NCI-H345 treated with DMSO at 0.1 percent for 48 hours (cell line): Measurements from ENCODE around the gene PNMA8B.
"Not testable (repeated sequence)": the region's sequence is repeated elsewhere in the genome, so short reads cannot be mapped to it uniquely, and the experiment has no call there.

Source experiments
- DNase-seq: peaks from one replicate; lab custom pipeline; 2025; ENCODE audit not compliant: unreplicated experiment; lab: John Stamatoyannopoulos, UW

Gene PNMA8B

GRCh38 chr19:46514589-46515289 is 19.1 kb upstream of the PNMA8B start:
- no peak for DNase-seq

GRCh38 chr19:46513461-46514236 is 18.0 kb upstream of the PNMA8B start:
- DNase-seq: peak; percentile 17

GRCh38 chr19:46511237-46511636 is 15.6 kb upstream of the PNMA8B start:
- no peak for DNase-seq

- DNase-seq: no peak
Observed at GRCh38 chr19:46508206-46508605, 12.5 kb upstream of the PNMA8B start.

- no peak for DNase-seq
Observed at GRCh38 chr19:46503848-46504453, 8.3 kb upstream of the PNMA8B start.

- DNase-seq: no peak
Observed at GRCh38 chr19:46502891-46503290, 7.2 kb upstream of the PNMA8B start.

- no peak for DNase-seq
Observed at GRCh38 chr19:46499692-46500091, 4.0 kb upstream of the PNMA8B start.

- DNase-seq: no peak
Observed at GRCh38 chr19:46497773-46498172, 2.1 kb upstream of the PNMA8B start.

- not testable (repeated sequence) for DNase-seq
Observed at GRCh38 chr19:46496886-46497285, 1.2 kb upstream of the PNMA8B start.

- no peak for DNase-seq
Observed at GRCh38 chr19:46496304-46496703, 637 bp upstream of the PNMA8B start.

- DNase-seq: no peak
Observed at GRCh38 chr19:46494941-46495785, 504 bp downstream of the PNMA8B start.

- no peak for DNase-seq
Observed at GRCh38 chr19:46494146-46494940, 1.3 kb downstream of the PNMA8B start.

- no peak for DNase-seq
Observed at GRCh38 chr19:46493236-46494145, 2.2 kb downstream of the PNMA8B start.

GRCh38 chr19:46492841-46493235 is 2.8 kb downstream of the PNMA8B start:
- no peak for DNase-seq

- DNase-seq: no peak
Observed at GRCh38 chr19:46491975-46492682, 3.5 kb downstream of the PNMA8B start.

- no peak for DNase-seq
Observed at GRCh38 chr19:46490774-46491173, 4.9 kb downstream of the PNMA8B start.

- DNase-seq: no peak
Observed at GRCh38 chr19:46489445-46490272, 6.0 kb downstream of the PNMA8B start.

- no peak for DNase-seq
Observed at GRCh38 chr19:46488551-46488950, 7.1 kb downstream of the PNMA8B start.
